ENCODE measurements around the gene MEG3.

MEG3 gene

DNA sequence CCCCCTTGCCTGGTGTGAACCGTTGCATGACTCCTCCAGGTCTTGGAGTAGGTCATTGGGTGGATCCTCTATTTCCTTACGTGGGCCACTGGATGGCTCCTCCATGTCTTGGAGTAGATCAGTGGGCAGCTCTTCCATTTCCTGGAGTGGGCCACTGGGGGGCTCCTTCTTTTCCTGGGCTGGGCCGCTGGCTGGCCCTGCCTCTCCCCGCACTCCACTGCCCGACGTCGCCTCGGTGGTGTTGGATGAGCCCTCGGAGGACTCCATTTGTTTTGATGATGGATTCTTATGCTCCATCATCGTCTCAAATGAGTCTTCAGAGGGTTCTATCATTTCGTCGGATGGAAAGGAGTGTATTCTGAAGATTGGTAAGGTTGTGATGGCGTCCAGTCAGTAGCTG lies 58.5 kb downstream of the MEG3 start:
- DNase-seq, result no peak

DNA sequence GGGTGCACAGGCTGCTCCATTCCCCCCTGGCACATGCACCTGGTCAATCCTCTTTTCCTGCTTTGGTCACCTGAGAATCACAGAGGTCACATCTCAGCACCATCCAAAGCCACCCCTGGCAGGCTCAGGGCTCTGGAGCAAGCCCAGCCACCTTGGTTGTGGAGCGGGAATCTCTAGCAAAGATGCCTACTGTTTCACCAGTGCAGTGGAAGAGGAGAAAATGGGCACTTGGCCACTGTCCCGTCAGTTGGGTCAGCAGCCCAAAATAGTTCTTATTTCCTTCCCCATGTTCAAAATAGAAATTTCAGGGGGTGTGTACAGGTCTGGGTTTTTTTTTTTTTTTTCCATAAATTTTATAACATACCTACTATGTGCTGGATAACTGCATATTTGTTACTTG lies 59.3 kb downstream of the MEG3 start:
- DNase-seq, result no peak

DNA sequence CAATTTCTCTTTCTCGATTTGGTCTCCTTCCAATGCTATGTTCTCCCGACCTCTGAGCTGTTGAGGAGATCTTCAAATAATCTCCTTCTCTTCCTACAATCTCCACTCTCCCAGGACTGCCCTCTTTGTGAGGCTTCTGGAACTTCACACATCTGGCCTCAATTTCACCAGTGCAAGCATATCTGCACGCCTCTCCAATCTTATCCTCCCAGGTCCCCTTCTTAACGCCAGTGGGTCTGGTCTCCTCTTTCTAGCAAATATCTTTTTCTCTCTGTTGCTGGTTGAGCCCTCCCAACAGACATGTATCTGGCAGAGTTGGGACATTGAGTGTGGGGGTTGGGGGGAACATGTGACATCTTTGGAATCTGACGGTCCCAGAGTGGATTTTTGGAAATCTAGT lies 59.7 kb downstream of the MEG3 start:
- no peak for DNase-seq

GRCh38 chr14:100887728-100888335 lies 61.9 kb downstream of the MEG3 start:
- DNase-seq, result no peak

DNA sequence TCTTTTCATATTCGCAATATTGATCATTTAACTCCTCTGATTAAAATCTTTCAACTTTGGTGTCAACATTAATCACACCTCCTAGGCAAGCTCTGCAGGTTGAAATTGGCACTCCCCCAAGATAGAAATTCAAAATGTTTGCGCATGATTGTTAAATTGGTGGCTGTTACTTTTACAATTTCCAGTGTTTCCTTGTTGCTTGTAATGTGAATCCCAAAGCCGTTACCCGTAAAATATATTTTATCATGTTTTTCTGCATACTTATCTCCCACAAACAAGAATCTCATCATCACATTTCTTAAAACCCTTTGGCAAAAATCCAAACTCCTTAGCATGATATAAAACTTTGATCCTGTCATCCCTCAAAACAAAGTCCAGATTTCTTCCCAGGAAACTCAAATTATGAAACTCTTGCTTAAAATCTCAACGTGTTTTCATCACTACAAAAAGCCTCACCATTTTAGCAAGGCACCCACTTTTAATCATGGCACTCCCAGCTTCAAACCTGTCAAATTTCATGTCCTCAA lies 62.9 kb downstream of the MEG3 start:
- DNase-seq, result no peak

DNA sequence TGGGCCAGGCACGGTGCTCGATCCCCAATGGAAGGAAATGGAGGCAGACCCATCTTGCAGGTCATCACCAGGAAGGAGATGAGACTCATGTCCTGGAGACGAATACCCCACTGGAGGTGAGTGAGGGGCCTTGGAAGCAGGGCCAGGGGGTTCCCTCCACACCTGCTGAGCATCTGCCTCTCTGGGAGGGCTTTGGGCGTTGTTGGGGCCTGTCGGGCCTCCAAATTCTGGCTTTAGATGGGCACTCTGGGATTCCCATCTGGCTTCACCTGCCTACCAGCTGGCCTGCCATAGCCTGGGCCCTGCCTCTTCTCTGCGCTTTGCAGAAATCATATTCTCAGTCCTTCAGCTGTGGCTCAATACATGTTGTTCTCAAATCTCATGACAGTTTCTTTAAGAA lies 63.7 kb downstream of the MEG3 start:
- no peak for DNase-seq

- no peak for DNase-seq
Measured at GRCh38 chr14:100890061-100890850, 64.3 kb downstream of the MEG3 start.

- no peak for DNase-seq
Measured at GRCh38 chr14:100891051-100891450, 65.1 kb downstream of the MEG3 start.

GRCh38 chr14:100891501-100892445 lies 65.9 kb downstream of the MEG3 start:
- no peak for DNase-seq

DNA sequence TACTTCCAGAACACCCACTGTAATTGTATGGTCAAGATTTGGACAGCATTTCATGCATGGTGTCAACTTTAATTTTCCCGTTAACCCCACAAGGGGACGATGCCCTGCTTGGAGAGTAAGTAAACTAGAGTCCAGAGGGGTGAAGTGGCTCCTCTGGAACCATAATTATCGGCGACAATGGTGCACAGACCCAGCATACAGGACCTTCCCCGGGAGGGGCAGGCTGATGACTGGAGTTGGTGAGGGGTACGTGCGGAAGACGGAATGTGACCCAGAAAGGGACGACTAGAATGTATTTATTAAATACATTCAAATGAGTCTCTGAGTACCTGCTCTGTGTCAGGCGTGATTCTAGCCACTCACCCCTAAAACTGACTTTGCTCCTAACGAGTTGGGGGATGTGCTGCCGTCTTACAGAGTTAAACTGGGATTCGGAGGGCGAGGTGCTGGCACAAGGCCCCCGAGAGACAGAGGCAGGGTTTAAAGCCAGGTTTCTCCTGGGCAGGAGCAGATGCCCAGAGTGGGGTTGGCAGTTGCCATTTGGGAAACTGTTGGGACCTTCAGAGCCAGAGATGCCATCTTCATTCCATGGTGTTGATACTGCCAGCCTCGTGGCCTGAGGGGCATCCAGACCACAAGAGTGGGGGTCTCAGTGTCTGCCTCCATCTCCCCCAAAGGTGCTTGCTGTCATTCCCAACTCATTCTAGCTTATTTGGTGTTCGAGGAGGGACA lies 66.7 kb downstream of the MEG3 start:
- no peak for DNase-seq

DNA sequence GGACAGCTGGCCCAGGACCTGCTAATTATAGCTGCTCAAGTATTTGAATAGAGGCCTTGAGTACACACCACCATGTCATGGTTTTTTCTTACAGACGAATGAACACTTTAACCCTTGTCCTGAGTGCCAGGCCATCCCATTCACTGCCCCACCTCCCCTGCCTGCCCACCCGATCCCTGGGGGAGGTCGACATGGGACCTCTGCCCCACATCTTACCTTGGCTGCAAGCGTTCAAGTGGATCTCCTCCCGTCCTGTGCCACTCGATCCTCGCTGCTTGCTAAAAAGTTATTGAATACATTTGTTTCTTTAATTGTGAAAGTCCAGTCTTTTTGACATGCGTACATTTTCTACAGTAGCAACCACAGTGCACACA lies 67.3 kb downstream of the MEG3 start:
- DNase-seq, result no peak

DNA sequence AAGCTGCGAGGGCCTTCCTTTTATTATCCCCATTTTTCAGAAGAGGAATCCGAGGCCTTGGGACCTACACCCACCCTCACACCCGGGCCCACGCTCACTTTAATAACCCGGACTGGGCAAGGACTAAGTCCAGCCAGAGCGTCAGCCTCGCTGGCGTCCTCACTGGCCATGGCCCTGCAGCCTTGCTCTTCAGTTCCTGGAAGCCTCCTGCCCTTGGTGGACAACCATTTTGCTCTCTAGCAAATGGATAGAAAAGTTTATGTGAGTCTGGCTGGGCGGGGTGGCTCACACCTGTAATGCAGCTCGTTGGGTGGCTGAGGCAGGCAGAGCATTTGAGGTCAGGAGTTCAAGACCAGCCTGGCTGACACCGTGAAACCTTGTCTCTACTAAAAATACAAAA lies 67.8 kb downstream of the MEG3 start:
- DNase-seq, result no peak

- no peak for DNase-seq
Measured at GRCh38 chr14:100894416-100894815, 68.5 kb downstream of the MEG3 start.

GRCh38 chr14:100895411-100895810 lies 69.5 kb downstream of the MEG3 start:
- no peak for DNase-seq

GRCh38 chr14:100896369-100897060 lies 70.6 kb downstream of the MEG3 start:
- no peak for DNase-seq

- DNase-seq, result no peak
Measured at GRCh38 chr14:100898465-100898864, 72.5 kb downstream of the MEG3 start.

- DNase-seq, result peak; percentile 53
Measured at GRCh38 chr14:100898935-100899883, 73.3 kb downstream of the MEG3 start.

- no peak for DNase-seq
Measured at GRCh38 chr14:100899884-100900771, 74.2 kb downstream of the MEG3 start.

- DNase-seq, result peak; percentile 22
Measured at GRCh38 chr14:100900837-100901390, 75.0 kb downstream of the MEG3 start.

Data from NCI-H1092 (cell line).